Activated CD4-positive, alpha-beta T cell treated with anti-CD3 and anti-CD28 coated beads, Interleukin-2, amount 10 ng/mL, durations not matched to agents 24 days and 14 days (primary cell): ENCODE measurements around the gene PGS1. TPM values are rescaled to one million over a fixed set of nuclear protein-coding genes. Genes with fewer than 3 reads are reported as not detected.

Experiments
- DNase-seq: peaks from one replicate; pipeline ENCODE4 v3.0.0; 2022
- H3K27ac Mint-ChIP-seq: one replicate; pipeline ENCODE4 v1.8.0; 2022; ENCODE audit warnings: mild to moderate bottlenecking, mixed read lengths
- H3K27me3 Mint-ChIP-seq: one replicate; pipeline ENCODE4 v1.8.0; 2022; ENCODE audit warnings: mixed read lengths
- H3K36me3 Mint-ChIP-seq: one replicate; pipeline ENCODE4 v1.8.0; 2022; ENCODE audit warnings: low read depth, mild to moderate bottlenecking, mixed read lengths
- H3K4me1 Mint-ChIP-seq: one replicate; pipeline ENCODE4 v1.8.0; 2021; ENCODE audit warnings: mixed read lengths
- H3K4me3 Mint-ChIP-seq: one replicate; pipeline ENCODE4 v1.8.0; 2022; ENCODE audit warnings: mild to moderate bottlenecking, moderate library complexity, mixed read lengths
- H3K9me3 Mint-ChIP-seq: one replicate; pipeline ENCODE4 v1.8.0; 2021; ENCODE audit warnings: mixed read lengths
- intact Hi-C: fragments of 100-400 bp; cut with micrococcal nuclease; formaldehyde crosslinking; loops from one replicate; pipeline ENCODE4 v1.15.1; 2023
- total RNA-seq: library from RNA; stranded (reverse); gene quantifications from 2 replicates; pipeline ENCODE4 v1.2.3, GENCODE V29; 2022

The PGS1 gene
- total RNA-seq, 1 donor from 2014 or later = 67.8 TPM

- Mint-ChIP-seq H3K27me3 (peaks cover 4% of the 10 kb centered on the region), H3K4me3 (no peak overlapping the region), H3K36me3 (no peaks in the 10 kb centered on the region), H3K4me1 (no peaks in the 10 kb centered on the region), H3K27ac (no peak overlapping the region), H3K9me3 (peaks cover 4% of the 10 kb centered on the region)
- no peak for DNase-seq
- intact Hi-C loops = no loop called here
Measured at GRCh38 chr17:78466786-78467715, 88.6 kb downstream of the PGS1 start.

DNA sequence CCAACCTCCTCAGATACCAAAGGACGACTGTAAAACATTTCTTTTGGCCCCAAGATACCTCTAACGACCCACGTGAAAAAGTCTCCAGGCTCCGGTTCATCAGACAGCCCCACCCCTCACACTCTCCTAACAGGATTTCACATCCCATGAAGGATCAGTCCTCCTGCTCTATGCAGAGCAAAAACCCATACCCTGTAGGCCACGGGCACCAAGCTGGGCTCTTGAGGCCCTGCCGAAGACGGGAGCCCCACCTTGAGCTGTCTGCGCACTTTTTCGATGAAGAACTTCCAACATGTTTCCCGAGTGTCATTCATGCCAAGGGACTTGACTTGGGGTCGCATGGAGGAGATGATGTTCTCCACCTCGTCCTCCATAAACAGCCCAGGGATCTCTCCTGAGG, 89.9 kb downstream of the PGS1 start:
- no peak overlapping the region for H3K4me3 Mint-ChIP-seq
- no peaks in the 10 kb centered on the region for H3K36me3 Mint-ChIP-seq
- intact Hi-C loops = no loop called here
- peaks cover 4% of the 10 kb centered on the region for H3K9me3 Mint-ChIP-seq
- no peak overlapping the region for H3K27ac Mint-ChIP-seq
- no peak for DNase-seq
- H3K4me1 Mint-ChIP-seq = peaks cover 2% of the 10 kb centered on the region
- H3K27me3 Mint-ChIP-seq = peaks cover 6% of the 10 kb centered on the region

GRCh38 chr17:78469443-78469842, 91.0 kb downstream of the PGS1 start:
- Mint-ChIP-seq H3K27ac (no peak overlapping the region), H3K9me3 (peaks cover 4% of the 10 kb centered on the region), H3K27me3 (peaks cover 8% of the 10 kb centered on the region), H3K4me3 (no peak overlapping the region), H3K4me1 (peaks cover 2% of the 10 kb centered on the region), H3K36me3 (no peaks in the 10 kb centered on the region)
- intact Hi-C loops = no loop called here
- DNase-seq = no peak

DNA sequence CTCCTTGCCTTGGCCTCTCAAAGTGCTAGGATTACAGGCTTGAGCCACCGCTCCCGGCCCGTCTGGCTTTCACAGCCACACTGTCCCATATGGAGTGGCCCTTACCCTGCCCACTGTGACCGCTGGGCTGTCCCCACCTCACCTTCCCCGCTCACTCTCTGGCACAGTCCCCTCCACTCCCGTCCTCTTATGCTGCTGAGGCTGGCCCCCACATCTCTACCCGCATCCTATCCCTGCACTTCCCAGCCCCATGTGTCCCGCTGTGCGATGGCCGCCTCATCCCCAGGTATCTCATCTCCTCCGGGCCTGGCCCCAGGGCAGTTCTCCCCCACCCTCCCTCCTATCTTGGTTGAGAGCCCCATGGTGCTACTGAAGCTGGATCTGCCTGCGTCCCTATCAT, 93.2 kb downstream of the PGS1 start:
- DNase-seq = no peak
- no peak overlapping the region for H3K27ac Mint-ChIP-seq
- H3K9me3 Mint-ChIP-seq = peaks cover 4% of the 10 kb centered on the region
- H3K4me1 Mint-ChIP-seq = peaks cover 2% of the 10 kb centered on the region
- no peaks in the 10 kb centered on the region for H3K36me3 Mint-ChIP-seq
- peaks cover 10% of the 10 kb centered on the region for H3K27me3 Mint-ChIP-seq
- intact Hi-C loops = no loop called here
- H3K4me3 Mint-ChIP-seq = no peak overlapping the region

DNA sequence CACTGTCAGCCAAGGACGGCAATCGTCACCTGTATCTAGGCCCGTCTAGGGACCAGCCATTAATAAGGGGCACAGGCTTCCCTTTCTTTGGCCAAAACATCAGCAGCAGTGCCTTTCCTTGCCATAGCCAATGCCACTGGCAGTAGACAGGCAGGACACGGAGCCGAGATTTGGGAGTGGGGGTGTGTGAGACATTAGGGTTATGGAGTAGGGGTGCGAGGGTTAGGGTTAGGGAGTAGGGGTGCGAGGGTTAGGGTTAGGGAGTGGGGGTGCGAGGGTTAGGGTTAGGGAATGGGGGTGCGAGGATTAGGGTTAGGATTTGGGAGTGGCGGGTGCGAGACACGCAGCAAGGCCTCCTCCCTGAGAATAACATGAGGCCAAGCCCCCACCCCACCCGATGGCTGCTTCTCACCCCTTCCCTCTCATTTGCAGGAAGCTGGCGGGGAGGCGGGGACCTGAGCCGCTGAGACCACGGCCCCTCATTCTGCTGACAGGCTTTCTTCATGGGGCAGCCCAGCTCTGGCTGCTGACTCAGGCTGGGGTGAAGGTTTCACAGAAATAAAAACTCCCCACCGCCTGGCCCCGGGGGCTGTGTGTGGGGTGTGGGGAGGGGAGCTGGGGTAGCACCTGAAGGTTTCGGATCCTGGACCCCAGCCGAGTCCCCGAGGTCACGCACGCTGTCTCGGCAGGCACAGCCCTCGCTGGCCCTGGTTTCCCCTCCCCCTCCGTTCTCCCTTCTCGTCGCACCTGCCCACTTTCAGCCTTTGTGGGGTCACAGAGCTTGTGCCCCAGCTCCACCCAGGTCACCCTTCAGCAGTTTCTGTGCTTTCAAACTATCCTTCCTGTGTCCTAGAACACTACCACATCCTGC, 93.8 kb downstream of the PGS1 start:
- Mint-ChIP-seq H3K4me3 (no peak overlapping the region), H3K27me3 (peaks cover 10% of the 10 kb centered on the region), H3K36me3 (no peaks in the 10 kb centered on the region), H3K4me1 (peaks cover 2% of the 10 kb centered on the region), H3K27ac (no peak overlapping the region), H3K9me3 (peaks cover 4% of the 10 kb centered on the region)
- DNase-seq = no peak
- intact Hi-C loops = no loop called here

DNA sequence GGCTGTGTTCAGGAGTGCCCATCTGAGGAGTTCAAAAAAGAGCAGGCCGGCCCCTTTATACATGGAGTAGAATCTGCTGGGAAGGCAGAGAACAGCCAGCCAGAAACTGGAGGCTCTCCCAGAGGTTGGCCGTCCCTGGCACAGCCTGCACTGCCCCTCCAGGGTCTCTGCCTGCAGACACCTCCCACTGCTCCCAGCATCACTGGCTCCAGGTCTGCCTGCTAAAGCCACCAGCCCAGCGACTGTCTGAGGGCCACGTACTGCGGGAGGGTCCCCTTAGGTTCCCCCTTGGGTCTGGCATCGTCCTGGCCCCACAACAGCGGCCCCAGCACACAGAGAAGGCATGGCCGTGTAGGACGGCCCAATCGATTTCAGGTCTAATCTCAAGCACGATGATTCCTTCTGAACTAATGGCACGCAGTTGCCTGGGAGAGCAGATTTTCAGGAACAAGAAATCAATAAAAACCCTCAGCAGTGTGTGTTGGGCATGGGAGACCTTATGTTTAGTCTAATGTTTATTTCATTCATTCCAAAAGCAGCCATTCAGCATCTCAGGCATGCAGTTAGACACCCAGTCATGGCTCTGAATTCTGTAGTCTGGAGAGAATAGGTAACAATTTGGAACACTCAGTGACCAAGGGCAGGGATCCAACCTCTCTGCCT, 95.6 kb downstream of the PGS1 start:
- intact Hi-C loops = no loop called here
- Mint-ChIP-seq H3K36me3 (no peaks in the 10 kb centered on the region), H3K4me1 (peaks cover 2% of the 10 kb centered on the region), H3K27me3 (peaks cover 10% of the 10 kb centered on the region), H3K27ac (no peak overlapping the region), H3K9me3 (peaks cover 4% of the 10 kb centered on the region), H3K4me3 (no peak overlapping the region)
- no peak for DNase-seq

Other genes starting within 250 kb of the PGS1 start
- gene TMC6, start 249.9 kb upstream of the PGS1 start, total RNA-seq = 250 and 251 TPM in 2 replicates
- gene TMC8, start 247.9 kb upstream of the PGS1 start, total RNA-seq = 231 and 234 TPM in 2 replicates
- gene C17orf99, start 232.3 kb upstream of the PGS1 start, total RNA-seq = not detected in 2 replicates
- gene SYNGR2, start 210.1 kb upstream of the PGS1 start, total RNA-seq = 123 and 125 TPM in 2 replicates
- gene TK1, start 191.6 kb upstream of the PGS1 start, total RNA-seq = 66.7 and 69.0 TPM in 2 replicates
- gene AFMID, start 191.3 kb upstream of the PGS1 start, total RNA-seq = 31.0 and 33.4 TPM in 2 replicates
- gene BIRC5, start 164.4 kb upstream of the PGS1 start, total RNA-seq = 38.7 and 40.6 TPM in 2 replicates
- not detected in 2 replicates for gene TMEM235, start 147.0 kb upstream of the PGS1 start, total RNA-seq
- gene SOCS3, start 18.6 kb upstream of the PGS1 start, total RNA-seq = 78.3 and 81.5 TPM in 2 replicates
- gene DNAH17, start 198.7 kb downstream of the PGS1 start, total RNA-seq = 0.02 TPM in 2 replicates